ENCODE results near the gene RGS7. TPM values are rescaled to one million over a fixed set of nuclear protein-coding genes. Genes with fewer than 3 reads are reported as not detected.

RGS7 gene
- total and polyA plus RNA-seq, 2 of the 8 experiments (the other 6 are each of a cell fraction or from before 2014, with no cell fraction given), result 1.6 to 3.0 TPM

DNA sequence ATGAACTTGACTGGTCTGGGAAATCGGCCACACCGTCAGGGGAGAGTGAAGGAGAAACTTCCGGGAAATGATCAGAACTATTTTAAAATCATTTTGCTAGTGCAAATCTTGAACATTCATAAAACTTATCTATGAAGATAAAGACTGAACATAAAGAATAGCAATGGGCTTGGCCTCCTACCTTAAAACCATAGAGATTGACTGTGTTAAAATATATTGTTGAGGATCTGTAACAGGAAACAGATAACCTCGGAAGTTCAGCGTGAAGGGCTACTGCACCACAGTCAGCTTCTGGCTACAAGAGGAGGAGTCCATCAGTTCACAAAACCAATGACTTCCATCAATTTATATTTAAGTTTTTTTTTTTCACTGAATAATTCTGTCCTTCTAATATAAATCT lies 127.3 kb downstream of the RGS7 start:
- Histone ChIP-seq H3K27me3 (replicated peaks in 1 of 4; ENCODE audit: control insufficient read depth in 3 of 4, extremely low read depth in 1 of 4, insufficient read depth in 3 of 4, low read length in 3 of 4) (peaks cover 0 to 1% (median 0%) of the 10 kb centered on the region in 4 experiments; a peak in 1 of 7 replicates), H3K9me3 (ENCODE audit: insufficient read depth in 2 of 2, low read depth in 1 of 2, low read length in 1 of 2) (no peaks in the 10 kb centered on the region), H3K14ac (ENCODE audit: insufficient read length) (no peak overlapping the region), H3K36me3 (ENCODE audit: control insufficient read depth in 2 of 4, insufficient read depth in 4 of 4, low read length in 3 of 4) (no peaks in the 10 kb centered on the region), H3K23me2 (ENCODE audit: low read depth, low read length) (no peaks in the 10 kb centered on the region), H3K79me2 (ENCODE audit: control insufficient read depth in 1 of 2, insufficient read depth in 2 of 2, low read length in 2 of 2) (no peaks in the 10 kb centered on the region), H3K56ac (replicated peaks; ENCODE audit: insufficient read length, low read depth, low read length) (no peak overlapping the region), H3K4me1 (replicated peaks in 1 of 4; ENCODE audit: control insufficient read depth in 3 of 4, insufficient read depth in 4 of 4, low read length in 3 of 4) (peaks cover 0 to 5% (median 0%) of the 10 kb centered on the region in 4 experiments; a peak in 2 of 7 replicates), H2BK12ac (ENCODE audit: low read depth, low read length) (no peak overlapping the region), H3K4me3 (ENCODE audit: extremely low read depth in 1 of 4, insufficient read depth in 2 of 4, low read depth in 3 of 4, low read length in 4 of 4) (no peak overlapping the region), H2AFZ (ENCODE audit: low read length) (no peak overlapping the region), H3K4ac (replicated peaks; ENCODE audit: insufficient read length, low read depth, low read length) (no peak overlapping the region), H3K27ac (ENCODE audit: low read depth, low read length) (no peak overlapping the region), H2BK120ac (replicated peaks; ENCODE audit: low read depth, low read length) (no peak overlapping the region), H2BK15ac (ENCODE audit: low read length) (no peak overlapping the region), H4K5ac (ENCODE audit: insufficient read length, low read depth, low read length) (no peak overlapping the region), H3K4me2 (ENCODE audit: insufficient read depth in 1 of 2, low read depth in 2 of 2, low read length in 2 of 2) (no peak overlapping the region), H2AK5ac (ENCODE audit: low read depth, low read length) (no peak overlapping the region), H3K23ac (ENCODE audit: insufficient read length) (no peak overlapping the region), H4K91ac (replicated peaks; ENCODE audit: insufficient read length, low read length) (no peak overlapping the region), H4K8ac (ENCODE audit: extremely low read depth, insufficient read depth, low read length) (no peak overlapping the region), H3K79me1 (ENCODE audit: low read depth, low read length) (no peaks in the 10 kb centered on the region), H3K18ac (ENCODE audit: extremely low read depth, low read length) (no peak overlapping the region), H3K9ac (replicated peaks in 1 of 4; ENCODE audit: extremely low read depth in 1 of 4, low read depth in 3 of 4, low read length in 3 of 4) (no peak overlapping the region), H2BK20ac (ENCODE audit: low read length) (no peak overlapping the region), H2BK5ac (ENCODE audit: low read depth, low read length) (no peak overlapping the region), H4K20me1 (replicated peaks in 1 of 2; ENCODE audit: control insufficient read depth in 1 of 2, insufficient read depth in 2 of 2, low read length in 2 of 2) (no peaks in the 10 kb centered on the region)
- DNase-seq (ENCODE audit: low read depth in 1 of 2, low spot score in 2 of 2) (no peak), FAIRE-seq (no peak)
- ChIA-PET POLR2A (ENCODE audit: partially characterized antibody) (no interaction called here), CTCF (ENCODE audit: partially characterized antibody) (interaction anchor here (0.6 to 1.1 kb wide), 3 partner anchors 72 to 703 kb away, joined by 3 read pairs; no protein-coding TSS in a partner anchor)
- 83% methylated on average over 5 of the region's 5 CpGs; no CpG with 5 or more reads in 1 of the 2 experiments for WGBS, 2 experiments (ENCODE audit: extremely low coverage in 1 of 2, insufficient coverage in 1 of 2, insufficient read length in 1 of 2, insufficient replicate concordance in 2 of 2, low coverage in 1 of 2, low lambda C conversion rate in 2 of 2, missing lambda C conversion rate in 1 of 2)
- TF ChIP-seq TBP (IDR thresholded peaks at IDR 0.05; ENCODE audit: low read depth, low read length) (no peak), GABPA (IDR thresholded peaks at IDR 0.05; ENCODE audit: borderline replicate concordance, insufficient read depth, low read length) (no peak), TCF12 (IDR thresholded peaks at IDR 0.05; ENCODE audit: low read depth, low read length) (no peak), JUN (IDR thresholded peaks at IDR 0.05; ENCODE audit: low read depth, low read length) (no peak), POU5F1 (IDR thresholded peaks at IDR 0.05; ENCODE audit: low read depth, low read length) (no peak), CBX8 (IDR thresholded peaks at IDR 0.05; ENCODE audit: borderline replicate concordance, low read depth, low read length) (no peak), TAF7 (optimal IDR thresholded peaks at IDR 0.05; ENCODE audit: borderline replicate concordance, low read depth, low read length) (no peak), JUND (IDR thresholded peaks at IDR 0.05; ENCODE audit: low read length) (no peak), ATF2 (IDR thresholded peaks at IDR 0.05; ENCODE audit: low read length) (no peak), NANOG (IDR thresholded peaks at IDR 0.05; ENCODE audit: insufficient read depth, low read depth, low read length, poor library complexity, severe bottlenecking) (no peak), BCL11A (IDR thresholded peaks at IDR 0.05; ENCODE audit: low read depth in 2 of 2, low read length in 2 of 2) (no peak), RXRA (IDR thresholded peaks at IDR 0.05; ENCODE audit: insufficient read depth, low read depth, low read length) (no peak), CEBPB (IDR thresholded peaks at IDR 0.05; ENCODE audit: low read depth, low read length) (no peak)
